UCSD-AML1 (cell line): ENCODE data around the gene PRICKLE4.
"Not testable (repeated sequence)": the region's sequence is repeated elsewhere in the genome, so short reads cannot be mapped to it uniquely, and the experiment has no call there.

ENCODE experiments used
- DNase-seq: peaks from one replicate; lab custom pipeline; 2025; ENCODE audit not compliant: unreplicated experiment; lab: John Stamatoyannopoulos, UW

The PRICKLE4 gene

GRCh38 chr6:41791305-41791704 lies 10.7 kb downstream of the PRICKLE4 start:
- no peak for DNase-seq

GRCh38 chr6:41791984-41792383 lies 11.4 kb downstream of the PRICKLE4 start:
- DNase-seq = no peak

- no peak for DNase-seq
Observed at GRCh38 chr6:41796474-41796873, 15.9 kb downstream of the PRICKLE4 start.

- no peak for DNase-seq
Observed at GRCh38 chr6:41798901-41799558, 18.4 kb downstream of the PRICKLE4 start.

- no peak for DNase-seq
Observed at GRCh38 chr6:41799559-41799911, 19.0 kb downstream of the PRICKLE4 start.

GRCh38 chr6:41801380-41801779 lies 20.8 kb downstream of the PRICKLE4 start:
- no peak for DNase-seq

- no peak for DNase-seq
Observed at GRCh38 chr6:41805830-41806774, 25.5 kb downstream of the PRICKLE4 start.

- no peak for DNase-seq
Observed at GRCh38 chr6:41811095-41811494, 30.5 kb downstream of the PRICKLE4 start.

GRCh38 chr6:41811946-41812345 lies 31.4 kb downstream of the PRICKLE4 start:
- DNase-seq = not testable (repeated sequence)

GRCh38 chr6:41813469-41813868 lies 32.9 kb downstream of the PRICKLE4 start:
- no peak for DNase-seq

- DNase-seq = no peak
Observed at GRCh38 chr6:41813956-41814355, 33.4 kb downstream of the PRICKLE4 start.

GRCh38 chr6:41814629-41815028 lies 34.0 kb downstream of the PRICKLE4 start:
- DNase-seq = no peak

GRCh38 chr6:41815587-41815986 lies 35.0 kb downstream of the PRICKLE4 start:
- DNase-seq = no peak

GRCh38 chr6:41818271-41819054 lies 37.9 kb downstream of the PRICKLE4 start:
- DNase-seq = no peak

GRCh38 chr6:41821266-41821665 lies 40.7 kb downstream of the PRICKLE4 start:
- no peak for DNase-seq

- DNase-seq = no peak
Observed at GRCh38 chr6:41822021-41822420, 41.4 kb downstream of the PRICKLE4 start.

- no peak for DNase-seq
Observed at GRCh38 chr6:41823178-41823577, 42.6 kb downstream of the PRICKLE4 start.

GRCh38 chr6:41824571-41825569 lies 44.3 kb downstream of the PRICKLE4 start:
- DNase-seq = no peak

GRCh38 chr6:41826343-41827022 lies 45.9 kb downstream of the PRICKLE4 start:
- DNase-seq = no peak

GRCh38 chr6:41832263-41832662 lies 51.7 kb downstream of the PRICKLE4 start:
- no peak for DNase-seq
